Tongue (tissue), 3 donors: ENCODE measurements around the gene ARF3. TPM values are rescaled to one million over a fixed set of nuclear protein-coding genes. Genes with fewer than 3 reads are reported as not detected.
"Not testable (repeated sequence)": the region's sequence is repeated elsewhere in the genome, so short reads cannot be mapped to it uniquely, and the experiment has no call there.

ENCODE experiments used
- DNase-seq: peaks from one replicate; pipeline ENCODE4 v3.0.0-alpha.2; 2015
- small RNA-seq: library from RNA; depleted of rRNA; stranded (forward); fragments of <200 nt; gene quantifications from one replicate; pipeline ENCODE3, GENCODE V24; 2014; ENCODE audit warnings: low replicate concordance
- total RNA-seq: library from RNA; depleted of rRNA; stranded (reverse); fragments of >200 nt; gene quantifications from one replicate; pipeline ENCODE4 v1.2.3, GENCODE V29; 2014

ARF3 gene
- total RNA-seq, 1 donor from 2014 or later = 28.9 TPM

GRCh38 chr12:48929551-48929950, 27.7 kb downstream of the ARF3 start:
- DNase-seq = no peak

DNA sequence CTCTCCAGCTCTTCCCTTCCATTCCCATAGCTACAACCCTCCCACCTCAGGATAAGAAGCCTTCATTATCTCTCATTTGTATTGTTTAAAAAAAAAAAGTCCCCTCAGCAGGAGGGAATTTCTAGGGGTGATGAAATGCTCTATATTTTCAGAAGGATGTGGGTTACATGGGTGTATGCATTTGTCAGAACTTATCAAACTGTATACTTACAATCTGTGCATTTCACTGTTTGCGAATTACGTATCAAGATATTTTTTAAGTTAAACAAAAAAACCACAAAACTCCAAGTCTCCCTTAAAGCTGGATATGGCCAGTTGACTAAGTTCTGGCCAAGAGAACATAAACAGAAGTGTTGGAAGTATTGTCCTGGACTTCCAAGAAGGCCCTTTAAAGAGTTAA, 30.0 kb downstream of the ARF3 start:
- DNase-seq = no peak

GRCh38 chr12:48925304-48926011, 31.8 kb downstream of the ARF3 start, which contains the start of gene FKBP11:
TSS of gene FKBP11 (minus strand) at chr12:48925492. CDS start at chr12:48925428, 64 bp downstream.
- peak; percentile 60 for DNase-seq

GRCh38 chr12:48924617-48925303, 32.5 kb downstream of the ARF3 start:
- DNase-seq = peak; percentile 75

GRCh38 chr12:48923117-48923516, 34.2 kb downstream of the ARF3 start:
- no peak for DNase-seq

DNA sequence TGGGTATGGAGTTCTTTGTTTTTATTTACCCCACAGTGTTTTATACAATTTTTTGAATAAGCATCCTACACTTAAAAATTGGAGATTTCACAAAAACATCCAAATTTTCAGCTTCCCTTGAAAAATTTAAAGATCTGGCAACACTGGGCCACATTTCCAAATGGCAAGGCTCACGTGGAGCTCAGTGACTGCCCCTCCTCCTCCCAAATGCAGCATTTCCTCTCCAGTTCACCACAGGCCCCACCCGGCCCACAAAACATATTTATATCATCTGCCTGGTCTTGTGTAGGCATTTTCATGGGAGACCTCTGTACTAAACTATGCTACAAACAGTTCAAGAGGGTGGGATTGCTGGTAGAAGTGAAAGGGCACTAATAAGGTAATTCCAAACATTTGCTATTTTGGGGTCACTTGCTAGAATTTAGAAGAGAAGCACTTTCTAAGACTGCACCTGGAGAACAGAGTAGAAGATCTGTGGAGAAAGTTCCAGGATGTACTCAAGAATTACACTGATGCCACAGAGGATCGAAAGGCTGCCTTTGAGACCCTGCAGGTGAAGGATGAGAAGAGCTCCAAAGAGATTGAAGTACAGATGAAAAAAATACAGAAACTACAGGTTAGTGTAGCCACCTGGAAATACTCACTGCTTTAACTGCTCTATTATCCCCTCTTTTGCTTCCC, 39.3 kb downstream of the ARF3 start:
- DNase-seq = no peak

GRCh38 chr12:48910196-48910595, 47.1 kb downstream of the ARF3 start:
- no peak for DNase-seq

DNA sequence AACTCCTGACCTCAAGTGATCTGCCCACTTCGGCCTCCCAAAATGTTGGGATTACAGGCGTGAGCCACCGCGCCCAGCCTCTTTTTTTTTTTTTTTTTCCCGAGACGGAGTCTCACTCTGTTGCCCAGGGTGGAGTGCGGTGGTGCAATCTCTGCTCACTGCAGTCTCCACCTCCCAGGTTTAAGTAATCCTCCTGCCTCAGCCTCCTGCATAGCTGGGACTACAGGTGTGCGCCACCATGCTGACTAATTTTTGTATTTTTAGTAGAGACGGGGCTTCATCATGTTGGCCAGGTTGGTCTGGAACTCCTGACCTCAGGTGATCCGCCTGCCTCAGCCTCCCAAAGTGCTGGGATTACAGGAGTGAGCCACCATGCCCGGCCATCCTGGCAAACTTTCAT, 47.6 kb downstream of the ARF3 start:
- not testable (repeated sequence) for DNase-seq

DNA sequence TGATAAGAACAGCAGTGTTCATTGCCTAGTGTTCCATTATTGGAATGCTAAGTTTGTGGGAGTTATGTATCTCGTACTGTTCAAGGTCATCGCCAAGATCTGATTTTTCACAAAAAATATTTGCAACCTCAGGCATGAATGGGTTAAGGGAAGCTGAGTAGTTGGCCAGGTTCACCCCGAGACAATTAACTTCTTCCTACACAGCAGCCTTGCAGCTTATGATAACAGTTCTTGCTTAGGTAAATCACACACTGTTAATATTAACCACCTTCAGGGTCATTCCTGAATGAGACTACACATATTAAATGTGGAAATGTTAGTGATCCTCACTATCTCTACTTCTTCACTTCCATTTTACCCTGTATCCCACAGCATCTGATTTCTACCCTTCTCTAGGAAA, 50.0 kb downstream of the ARF3 start:
- DNase-seq = no peak

DNA sequence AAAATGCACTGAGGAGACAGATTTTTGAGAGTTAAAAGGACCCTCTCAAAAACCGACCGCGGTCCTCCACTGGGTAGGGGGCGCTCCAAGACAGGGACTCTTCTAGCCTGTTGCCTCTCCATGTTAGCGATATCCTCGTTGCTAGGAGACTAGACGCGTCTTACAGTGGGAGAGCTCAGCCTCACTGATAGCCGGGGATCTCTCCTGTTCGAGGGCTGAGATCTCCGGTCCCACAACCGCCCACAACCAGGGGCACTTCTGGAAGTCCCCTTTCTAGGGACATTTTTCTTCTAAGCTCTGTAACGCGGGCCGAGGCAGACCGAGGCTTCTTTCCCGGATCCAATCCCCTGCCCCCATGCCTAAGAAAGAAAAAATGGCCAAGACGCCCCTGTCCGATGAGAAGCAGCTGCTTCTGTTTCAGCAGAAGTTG, 53.3 kb downstream of the ARF3 start:
- peak; percentile 94 for DNase-seq

DNA sequence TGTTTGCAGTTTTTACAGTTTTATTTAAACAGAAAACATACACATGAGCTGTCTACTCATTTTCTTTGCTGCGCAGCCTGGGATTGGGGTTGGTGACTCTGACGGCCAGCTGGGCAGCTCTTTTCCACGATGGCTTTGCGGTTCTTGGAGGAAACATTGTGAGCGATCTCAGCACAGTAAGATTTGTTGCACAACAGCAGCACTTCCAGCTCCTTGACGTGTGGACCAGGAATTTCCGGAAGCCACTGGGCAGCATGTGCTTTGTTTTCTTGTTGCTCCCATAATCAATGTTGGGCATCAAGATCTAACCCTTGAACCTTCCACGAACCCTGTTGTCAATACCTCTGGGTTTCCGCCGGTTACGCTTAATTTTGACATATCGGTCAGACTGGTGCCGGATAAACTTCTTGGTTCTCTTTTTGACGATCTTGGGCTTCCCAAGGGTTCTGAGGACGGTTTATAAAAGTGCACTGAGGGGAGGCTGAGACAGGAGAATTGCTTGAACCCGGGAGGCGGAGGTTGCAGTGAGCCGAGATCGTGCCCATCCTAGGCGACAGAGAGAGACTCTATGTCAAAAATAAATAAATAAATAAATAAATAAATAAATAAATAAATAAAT, 53.8 kb downstream of the ARF3 start:
- no peak for DNase-seq

DNA sequence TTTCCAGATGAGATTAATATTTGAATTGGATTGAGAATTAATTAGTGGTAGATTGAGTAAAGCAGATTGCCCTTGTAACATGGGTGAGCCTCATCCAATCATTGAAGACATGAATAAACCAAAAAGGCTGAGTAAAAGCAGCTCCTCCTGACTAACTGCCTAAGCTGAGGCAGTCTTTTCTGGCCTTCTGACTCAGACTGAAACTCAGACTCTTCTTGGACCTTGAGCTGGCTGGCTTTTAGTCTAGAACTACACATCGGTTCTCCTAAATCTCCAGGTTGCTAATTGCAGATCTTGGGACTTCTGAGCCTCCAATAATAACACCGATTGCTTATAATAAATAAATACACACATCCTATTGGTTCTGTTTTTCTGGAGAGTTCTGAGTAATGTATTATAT, 56.0 kb downstream of the ARF3 start:
- DNase-seq = no peak

GRCh38 chr12:48899651-48900050, 57.6 kb downstream of the ARF3 start:
- DNase-seq = no peak

- no peak for DNase-seq
Measured at GRCh38 chr12:48894271-48894670, 63.0 kb downstream of the ARF3 start.

GRCh38 chr12:48890657-48891418, 66.4 kb downstream of the ARF3 start:
- peak; percentile 86 for DNase-seq

DNA sequence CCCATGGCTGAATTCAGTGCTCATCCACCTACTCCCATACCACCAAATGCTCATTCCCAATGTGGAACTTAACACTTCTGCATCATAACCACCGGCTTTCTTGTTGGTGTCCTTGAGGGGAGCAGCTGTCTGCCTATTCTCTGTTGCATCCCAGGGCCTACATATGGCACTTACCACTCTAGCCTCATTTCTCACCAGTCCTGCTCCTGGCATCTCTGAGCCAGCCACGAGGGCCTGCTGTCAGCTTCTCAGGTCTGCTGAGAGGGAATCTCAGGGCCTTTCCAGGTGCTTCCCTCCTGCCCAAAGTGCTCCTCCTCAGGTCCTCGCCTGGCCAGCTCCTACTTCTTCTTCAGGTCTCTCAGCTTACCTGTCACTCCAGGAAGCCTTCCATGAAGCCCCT, 67.6 kb downstream of the ARF3 start:
- no peak for DNase-seq

Small RNA genes within 50 kb of the gene (small RNA-seq; reads per million reads assigned to genes)
- gene AC073610.1 (not detected), gene RNU6-600P (not detected), gene RNU6-940P (not detected)

Other genes starting within 250 kb of the ARF3 start
- gene CCNT1, start 240.8 kb downstream of the ARF3 start, total RNA-seq = 27.3 TPM
- 45.7 TPM for gene ADCY6, start 168.4 kb downstream of the ARF3 start, total RNA-seq
- 9.6 TPM for gene CACNB3, start 139.0 kb downstream of the ARF3 start, total RNA-seq
- 87.7 TPM for gene DDX23, start 105.3 kb downstream of the ARF3 start, total RNA-seq
- gene RND1, start 91.6 kb downstream of the ARF3 start, total RNA-seq = 2.9 TPM
- gene FKBP11, start 32.0 kb downstream of the ARF3 start, total RNA-seq = 8.3 TPM
- 0.21 TPM for gene WNT10B, start 14.2 kb upstream of the ARF3 start, total RNA-seq
- gene WNT1, start 20.8 kb upstream of the ARF3 start, total RNA-seq = not detected
- gene DDN, start 41.9 kb upstream of the ARF3 start, total RNA-seq = 2.4 TPM
- gene PRKAG1, start 61.3 kb upstream of the ARF3 start, total RNA-seq = 31.8 TPM
- 42.5 TPM for gene KMT2D, start 103.3 kb upstream of the ARF3 start, total RNA-seq
- gene RHEBL1, start 112.5 kb upstream of the ARF3 start, total RNA-seq = 0.31 TPM
- 9.0 TPM for gene DHH, start 137.3 kb upstream of the ARF3 start, total RNA-seq
- 39.8 TPM for gene LMBR1L, start 153.4 kb upstream of the ARF3 start, total RNA-seq
- gene TUBA1B, start 173.9 kb upstream of the ARF3 start, total RNA-seq = 509 TPM
- gene TUBA1A, start 231.6 kb upstream of the ARF3 start, total RNA-seq = 491 TPM